HCT116 (cell line): Measurements from ENCODE around the gene DNAH9. TPM values are rescaled to one million over a fixed set of nuclear protein-coding genes. Genes with fewer than 3 reads are reported as not detected.

Experiments used
- ATAC-seq: fragments of 200-7000 bp; cut with Tn5 transposase; 2 replicates; pipeline ENCODE4 v1.9.1; 2020; ENCODE audit warnings: mild to moderate bottlenecking, moderate library complexity
- BruUV-seq: library from RNA; stranded (reverse); fragments of 400-500 nt; replicated peaks from 2 replicates; lab custom pipeline; 2021; lab: Mats Ljungman, UMichigan
- CTCF ChIA-PET: fragments of 300-600 bp; sonication (Branson Sonifier 250); formaldehyde crosslinking; loops from one replicate; lab custom pipeline; 2021; ENCODE audit warnings: antibody characterized with exemption; lab: Charles Lee
- POLR2A ChIA-PET: fragments of 300-600, 350-600 bp; sonication (Branson Sonifier 250); formaldehyde crosslinking; loops from one replicate; lab custom pipeline; 2021; ENCODE audit warnings: antibody characterized with exemption; lab: Charles Lee
- RAD21 ChIA-PET, 2 experiments: fragments of 300-600 bp; sonication (Branson Sonifier 250); formaldehyde crosslinking; loops; one replicate each; lab custom pipeline; 2023; ENCODE audit warnings: low total read pairs in 2 of 2; ENCODE audit not compliant: uncharacterized antibody in 2 of 2, unreplicated experiment in 2 of 2, low non-redundant PET in 1 of 2; lab: Charles Lee
- DNase-seq: peaks from one replicate; pipeline ENCODE4 v3.0.0-alpha.2; 2010; ENCODE audit warnings: low read depth, low spot score
- H2AFZ ChIP-seq: fragments of 200-600 bp; shearing (Covaris generic), sonication (generic); 2 replicates; pipeline ENCODE4 v1.6.1; 2017; ENCODE audit warnings: low read depth, mixed run types, mixed read lengths, antibody characterized with exemption, low read length; ENCODE audit not compliant: poor library complexity, severe bottlenecking
- H3K27ac ChIP-seq: 2 replicates; pipeline ENCODE4 v1.5.1; 2012; ENCODE audit warnings: low read depth, low read length
- H3K27me3 ChIP-seq: fragments of 200-600 bp; sonication (generic); 2 replicates; pipeline ENCODE4 v1.6.1; 2016; ENCODE audit warnings: mixed run types, low read length, mixed read lengths; ENCODE audit not compliant: insufficient read depth
- H3K36me3 ChIP-seq, 2 experiments: fragments of 200-500 bp in 1 of 2; fragments of 200-600 bp in 1 of 2; sonication (Bioruptor generic) in 1 of 2; sonication (generic) in 1 of 2; 2 replicates each; pipeline versions ENCODE4 v1.5.1 to v1.6.1; 2014 to 2016; ENCODE audit warnings: low read length in 2 of 2, inconsistent platforms in 1 of 2, mixed read lengths in 1 of 2, mixed run types in 1 of 2; ENCODE audit not compliant: insufficient read depth in 2 of 2, control insufficient read depth in 1 of 2
- H3K4me1 ChIP-seq, 2 experiments: fragments of 200-600 bp in 1 of 2; sonication (generic) in 1 of 2; 2 replicates each; pipeline versions ENCODE4 v1.5.1 to v1.6.1; 2012 to 2017; ENCODE audit warnings: low read length in 2 of 2, inconsistent platforms in 1 of 2, mild to moderate bottlenecking in 1 of 2, mixed read lengths in 1 of 2, mixed run types in 1 of 2, moderate library complexity in 1 of 2; ENCODE audit not compliant: insufficient read depth in 2 of 2, control insufficient read depth in 1 of 2
- H3K4me2 ChIP-seq: fragments of 200-600 bp; sonication (generic); 2 replicates; pipeline ENCODE4 v1.6.1; 2017; ENCODE audit warnings: mixed run types, low read length, mixed read lengths
- H3K4me3 ChIP-seq, 2 experiments: fragments of 200-600 bp in 1 of 2; sonication (generic) in 1 of 2; replicated peaks in 1 of 2; 2 replicates each; pipeline ENCODE4 v1.5.1; 2011 to 2016; ENCODE audit warnings: low read length in 2 of 2, control low read depth in 1 of 2, low read depth in 1 of 2, mild to moderate bottlenecking in 1 of 2, mixed read lengths in 1 of 2, mixed run types in 1 of 2
- H3K79me2 ChIP-seq: fragments of 200-600 bp; sonication (generic); 2 replicates; pipeline ENCODE4 v1.6.1; 2017; ENCODE audit warnings: mild to moderate bottlenecking, mixed run types, low read length, moderate library complexity, mixed read lengths; ENCODE audit not compliant: insufficient read depth
- H3K9ac ChIP-seq: fragments of 200-600 bp; sonication (generic); 2 replicates; pipeline ENCODE4 v1.6.1; 2016; ENCODE audit warnings: low read length, mixed read lengths
- H3K9me2 ChIP-seq: fragments of 200-600 bp; sonication (generic), shearing (Covaris generic); 2 replicates; pipeline ENCODE4 v1.6.1; 2017; ENCODE audit warnings: mixed run types, mild to moderate bottlenecking, moderate library complexity; ENCODE audit not compliant: insufficient read depth
- H3K9me3 ChIP-seq, 2 experiments: fragments of 200-500 bp in 1 of 2; fragments of 200-600 bp in 1 of 2; sonication (Bioruptor generic) in 1 of 2; sonication (generic) in 1 of 2; 2 replicates each; pipeline ENCODE4 v1.6.1; 2014 to 2017; ENCODE audit warnings: low read length in 2 of 2, mixed read lengths in 2 of 2, inconsistent platforms in 1 of 2, low read depth in 1 of 2, mild to moderate bottlenecking in 1 of 2, mixed run types in 1 of 2, moderate library complexity in 1 of 2; ENCODE audit not compliant: control insufficient read depth in 1 of 2, insufficient read depth in 1 of 2
- H4K20me1 ChIP-seq: fragments of 200-600 bp; sonication (generic), shearing (Covaris generic); 2 replicates; pipeline ENCODE4 v1.6.1; 2017; ENCODE audit warnings: mixed run types, mild to moderate bottlenecking, moderate library complexity; ENCODE audit not compliant: insufficient read depth
- CEBPB ChIP-seq: IDR thresholded peaks from 2 replicates; pipeline ENCODE4 v1.6.1; 2012; ENCODE audit warnings: low read depth
- EZH2 ChIP-seq: fragments of 200-600 bp; sonication (generic); IDR thresholded peaks from 2 replicates; pipeline ENCODE4 v1.6.1; 2017; ENCODE audit warnings: antibody characterized with exemption, mixed run types
- SRF ChIP-seq: IDR thresholded peaks from 2 replicates; pipeline ENCODE4 v1.6.1; 2012; ENCODE audit warnings: low read depth
- TCF7L2 ChIP-seq: IDR thresholded peaks from 2 replicates; pipeline ENCODE4 v1.7.0; 2011; ENCODE audit warnings: borderline replicate concordance, inconsistent platforms; ENCODE audit not compliant: insufficient read depth, insufficient read length; ENCODE audit errors: extremely low read depth
- YY1 ChIP-seq: IDR thresholded peaks from 2 replicates; pipeline ENCODE4 v1.6.1; 2011; ENCODE audit warnings: low read length, low read depth, moderate library complexity, mild to moderate bottlenecking; ENCODE audit not compliant: insufficient replicate concordance; ENCODE audit errors: extremely low read depth
- ZFX ChIP-seq: fragments of 450-650 bp; IDR thresholded peaks from 2 replicates; pipeline ENCODE4 v1.6.1; 2017
- ZNF274 ChIP-seq: fragments of 200-500 bp; sonication (Bioruptor generic); IDR thresholded peaks from 2 replicates; pipeline ENCODE4 v1.6.1; 2014; ENCODE audit warnings: mild to moderate bottlenecking, low read depth, low read length, inconsistent platforms
- intact Hi-C: fragments of 100-400 bp; cut with micrococcal nuclease; formaldehyde crosslinking; loops from 2 replicates; pipeline ENCODE4 v1.10.0; 2022
- total RNA-seq: library from RNA; stranded (reverse); gene quantifications from one replicate; pipeline ENCODE4 v1.2.1, GENCODE V29; 2021; ENCODE audit not compliant: unreplicated experiment
- TF ChIP-seq, protein P1 (sequence below): IDR thresholded peaks from 2 replicates; pipeline ENCODE4 v1.6.1; 2012
- TF ChIP-seq, protein P2 (sequence below): IDR thresholded peaks from 2 replicates; pipeline ENCODE4 v1.6.1; 2012
- TF ChIP-seq, protein P3 (sequence below): IDR thresholded peaks from 2 replicates; pipeline ENCODE4 v1.6.1; 2011; ENCODE audit warnings: mild to moderate bottlenecking, low read length, moderate library complexity; ENCODE audit not compliant: insufficient replicate concordance; ENCODE audit errors: extremely low read depth

Gene DNAH9
- total RNA-seq, 1 experiment from 2014 or later = not detected

DNA sequence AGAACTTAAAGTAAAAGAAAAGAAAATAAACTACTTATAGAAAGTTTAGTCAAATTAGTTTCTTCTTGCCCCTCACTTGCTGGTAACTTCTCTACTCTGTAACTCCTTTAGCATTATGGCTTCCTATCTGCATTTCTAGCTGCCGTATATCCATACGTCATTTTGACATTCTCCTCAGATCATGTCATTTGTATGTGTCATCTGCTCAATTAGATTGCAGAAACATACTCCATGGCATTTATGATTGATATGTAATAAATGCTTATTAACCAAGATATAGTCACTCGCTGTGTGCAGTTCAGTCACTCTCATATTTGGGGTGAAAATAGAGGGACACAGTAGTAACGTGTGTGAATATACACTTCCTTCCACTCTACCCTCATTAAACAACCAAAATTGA, 295.6 kb downstream of the DNAH9 start:
- POLR2A ChIA-PET = no interaction called here
- Histone ChIP-seq H3K4me2 (no peak overlapping the region), H3K9me3 (no peaks in the 10 kb centered on the region), H3K27me3 (no peaks in the 10 kb centered on the region), H3K4me1 (no peaks in the 10 kb centered on the region), H3K4me3 (no peak overlapping the region), H2AFZ (no peak overlapping the region), H3K79me2 (no peaks in the 10 kb centered on the region), H3K27ac (no peak overlapping the region), H3K9ac (no peak overlapping the region), H3K36me3 (no peaks in the 10 kb centered on the region), H4K20me1 (no peaks in the 10 kb centered on the region), H3K9me2 (no peaks in the 10 kb centered on the region)
- no peak for DNase-seq
- CTCF ChIA-PET = no interaction called here
- ATAC-seq = no peak
- RAD21 ChIA-PET = no interaction called here
- no TSS peak for BruUV-seq
- intact Hi-C loops = no loop called here
- TF ChIP-seq CEBPB = no peak
- TF ChIP-seq ZNF274 = no peak
- TF ChIP-seq ZFX = no peak
- TF ChIP-seq, protein P1, sequence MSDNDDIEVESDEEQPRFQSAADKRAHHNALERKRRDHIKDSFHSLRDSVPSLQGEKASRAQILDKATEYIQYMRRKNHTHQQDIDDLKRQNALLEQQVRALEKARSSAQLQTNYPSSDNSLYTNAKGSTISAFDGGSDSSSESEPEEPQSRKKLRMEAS = no peak
- TF ChIP-seq EZH2 = no peak
- TF ChIP-seq, protein P2, sequence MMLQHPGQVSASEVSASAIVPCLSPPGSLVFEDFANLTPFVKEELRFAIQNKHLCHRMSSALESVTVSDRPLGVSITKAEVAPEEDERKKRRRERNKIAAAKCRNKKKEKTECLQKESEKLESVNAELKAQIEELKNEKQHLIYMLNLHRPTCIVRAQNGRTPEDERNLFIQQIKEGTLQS = no peak
- TF ChIP-seq YY1 = no peak
- TF ChIP-seq, protein P3, sequence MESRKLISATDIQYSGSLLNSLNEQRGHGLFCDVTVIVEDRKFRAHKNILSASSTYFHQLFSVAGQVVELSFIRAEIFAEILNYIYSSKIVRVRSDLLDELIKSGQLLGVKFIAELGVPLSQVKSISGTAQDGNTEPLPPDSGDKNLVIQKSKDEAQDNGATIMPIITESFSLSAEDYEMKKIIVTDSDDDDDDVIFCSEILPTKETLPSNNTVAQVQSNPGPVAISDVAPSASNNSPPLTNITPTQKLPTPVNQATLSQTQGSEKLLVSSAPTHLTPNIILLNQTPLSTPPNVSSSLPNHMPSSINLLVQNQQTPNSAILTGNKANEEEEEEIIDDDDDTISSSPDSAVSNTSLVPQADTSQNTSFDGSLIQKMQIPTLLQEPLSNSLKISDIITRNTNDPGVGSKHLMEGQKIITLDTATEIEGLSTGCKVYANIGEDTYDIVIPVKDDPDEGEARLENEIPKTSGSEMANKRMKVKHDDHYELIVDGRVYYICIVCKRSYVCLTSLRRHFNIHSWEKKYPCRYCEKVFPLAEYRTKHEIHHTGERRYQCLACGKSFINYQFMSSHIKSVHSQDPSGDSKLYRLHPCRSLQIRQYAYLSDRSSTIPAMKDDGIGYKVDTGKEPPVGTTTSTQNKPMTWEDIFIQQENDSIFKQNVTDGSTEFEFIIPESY = no peak
- TF ChIP-seq TCF7L2 = no peak
- no peak for TF ChIP-seq SRF
